ENCODE data around the gene DNASE2. TPM values are rescaled to one million over a fixed set of nuclear protein-coding genes. Genes with fewer than 3 reads are reported as not detected.
"Not testable (repeated sequence)": the region's sequence is repeated elsewhere in the genome, so short reads cannot be mapped to it uniquely, and the experiment has no call there.

Gene DNASE2
- total RNA-seq, 1 experiment from 2014 or later = 62.4 TPM

DNA sequence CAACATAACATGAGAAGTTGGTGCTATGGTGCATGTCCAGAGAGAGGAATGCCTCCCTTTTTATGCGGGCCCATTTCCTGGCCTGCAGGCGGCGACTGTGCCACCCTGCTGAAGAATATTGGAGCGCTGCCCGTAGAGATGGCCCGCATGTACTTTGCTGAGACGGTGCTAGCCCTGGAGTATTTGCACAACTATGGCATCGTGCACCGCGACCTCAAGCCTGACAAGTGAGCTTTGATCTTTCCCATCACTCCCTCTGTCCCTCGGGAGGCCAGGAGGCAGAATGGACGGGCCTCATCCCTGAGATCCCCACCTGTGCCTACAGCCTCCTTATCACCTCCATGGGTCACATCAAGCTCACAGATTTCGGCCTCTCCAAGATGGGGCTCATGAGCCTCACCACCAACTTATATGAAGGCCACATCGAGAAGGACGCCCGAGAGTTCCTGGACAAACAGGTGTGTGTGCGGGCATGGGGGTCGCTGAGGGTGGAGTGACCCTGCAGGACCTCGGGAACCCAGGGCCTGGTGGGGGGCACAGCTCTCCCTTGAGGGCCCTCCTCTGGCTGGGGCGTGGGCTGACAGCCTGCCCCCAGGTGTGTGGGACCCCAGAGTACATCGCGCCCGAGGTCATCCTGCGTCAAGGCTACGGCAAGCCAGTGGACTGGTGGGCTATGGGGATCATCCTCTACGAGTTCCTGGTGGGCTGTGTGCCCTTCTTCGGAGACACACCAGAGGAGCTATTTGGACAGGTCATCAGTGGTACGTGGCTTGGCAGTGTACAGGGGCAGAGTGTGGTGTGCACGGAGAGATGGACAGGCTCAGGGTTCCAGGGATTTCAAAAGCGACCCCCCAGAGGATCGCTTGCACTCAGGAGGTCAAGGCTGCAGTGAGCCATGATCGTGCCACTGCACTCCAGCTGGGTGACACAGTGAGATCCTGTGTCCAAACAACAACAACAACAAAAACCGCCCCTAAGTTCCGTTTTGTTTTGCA, 16.2 kb downstream of the DNASE2 start:
- no peak for DNase-seq (ENCODE audit: low read depth)

DNA sequence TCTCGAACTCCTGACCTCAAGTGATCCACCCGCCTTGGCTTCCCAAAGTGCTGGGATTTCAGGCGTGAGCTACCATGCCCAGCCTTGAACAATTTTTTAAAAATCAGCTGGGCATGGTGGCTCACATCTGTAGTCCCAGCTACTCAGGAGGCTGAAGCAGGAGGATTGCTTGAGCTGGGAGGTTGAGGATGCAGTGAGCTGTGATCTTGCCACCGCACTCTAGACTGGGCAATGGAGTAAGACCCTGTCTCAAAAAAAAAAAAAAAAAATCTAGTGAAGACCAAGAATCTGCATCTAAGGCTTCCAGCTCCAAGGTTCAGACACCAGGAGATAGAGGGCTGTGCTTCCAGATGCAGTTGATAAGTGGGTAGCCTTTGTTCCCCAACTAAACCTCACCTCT, 17.1 kb downstream of the DNASE2 start:
- DNase-seq (ENCODE audit: low read depth) = no peak

GRCh38 chr19:12859546-12859945, 21.7 kb downstream of the DNASE2 start:
- no peak for DNase-seq (ENCODE audit: low read depth)

DNA sequence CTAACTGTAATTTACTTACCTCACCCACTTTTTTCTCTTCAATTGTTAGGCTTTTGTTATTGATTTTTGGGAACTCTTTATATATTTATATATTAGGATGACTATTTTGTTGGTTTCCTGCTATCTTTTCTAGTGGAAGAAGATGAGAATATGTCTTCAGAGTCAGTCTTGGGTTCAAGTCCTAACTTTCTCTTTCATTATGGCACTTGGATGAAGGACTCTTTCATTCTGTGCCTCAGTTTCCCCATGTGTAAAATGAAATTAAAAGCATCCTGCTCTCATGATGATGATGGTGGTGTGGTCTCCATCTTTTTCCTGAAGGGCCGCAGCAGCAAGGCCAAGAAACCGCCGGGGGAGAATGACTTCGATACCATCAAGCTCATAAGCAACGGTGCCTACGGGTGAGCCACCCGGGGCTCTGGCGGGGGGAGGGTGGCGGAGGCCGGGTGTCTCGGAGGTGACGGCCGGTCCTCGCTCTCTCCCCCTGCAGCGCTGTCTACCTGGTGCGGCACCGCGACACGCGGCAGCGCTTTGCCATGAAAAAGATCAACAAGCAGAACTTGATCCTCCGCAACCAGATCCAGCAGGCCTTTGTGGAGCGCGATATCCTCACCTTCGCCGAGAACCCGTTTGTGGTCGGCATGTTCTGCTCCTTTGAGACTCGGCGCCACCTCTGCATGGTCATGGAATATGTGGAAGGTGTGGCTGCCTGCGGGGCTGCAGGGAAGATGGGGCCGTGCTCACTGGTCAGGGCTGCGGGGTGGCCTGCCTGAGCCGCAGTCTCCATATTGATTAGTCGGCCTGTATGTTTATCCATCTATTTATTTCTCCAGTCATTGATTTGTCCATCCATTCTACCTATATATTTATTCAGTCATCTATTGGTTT, 23.0 kb downstream of the DNASE2 start:
- no peak for DNase-seq (ENCODE audit: low read depth)

- no peak for DNase-seq (ENCODE audit: low read depth)
Measured at GRCh38 chr19:12856653-12857052, 24.6 kb downstream of the DNASE2 start.

GRCh38 chr19:12847159-12848139, 33.8 kb downstream of the DNASE2 start:
- peak; percentile 79 for DNase-seq (ENCODE audit: low read depth)

DNA sequence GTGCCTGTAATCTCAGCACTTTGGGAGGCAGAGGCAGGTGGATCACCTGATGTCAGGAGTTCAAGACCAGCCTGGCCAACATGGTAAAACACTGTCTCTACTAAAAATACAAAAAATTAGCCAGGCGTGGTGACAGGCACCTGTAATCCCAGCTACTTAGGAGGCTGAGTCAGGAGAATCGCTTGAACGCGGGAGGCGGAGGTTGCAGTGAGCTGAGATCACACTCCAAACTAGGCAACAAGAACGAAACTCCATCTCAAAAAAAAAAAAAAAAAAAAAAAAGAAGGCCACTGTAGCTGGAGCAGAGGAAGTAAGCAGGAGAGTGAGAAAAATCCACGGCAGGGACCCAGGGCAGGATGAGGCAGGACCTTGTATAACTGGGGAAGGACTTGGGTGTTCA, 34.6 kb downstream of the DNASE2 start:
- DNase-seq (ENCODE audit: low read depth) = not testable (repeated sequence)

GRCh38 chr19:12843999-12844732, 37.1 kb downstream of the DNASE2 start:
- no peak for DNase-seq (ENCODE audit: low read depth)

GRCh38 chr19:12843328-12843727, 37.9 kb downstream of the DNASE2 start:
- no peak for DNase-seq (ENCODE audit: low read depth)

DNA sequence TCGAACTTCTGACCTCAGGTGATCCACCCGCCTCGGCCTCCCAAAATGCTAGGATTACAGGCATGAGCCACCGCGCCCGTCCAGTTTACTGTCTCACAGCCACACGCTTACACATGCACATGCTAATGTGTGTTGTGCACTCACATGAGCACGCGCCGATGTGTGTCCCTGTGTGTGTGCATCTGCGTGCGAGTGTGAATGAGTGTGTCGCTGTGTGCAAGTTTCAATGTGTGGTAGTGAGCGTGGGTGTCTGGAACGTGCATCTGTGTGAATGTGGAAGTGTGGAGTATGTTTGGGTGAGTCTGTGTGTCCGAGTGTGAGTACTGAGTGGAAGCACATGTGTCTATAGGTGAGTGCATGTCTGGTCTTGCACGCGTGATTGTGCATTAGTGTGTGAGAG, 38.7 kb downstream of the DNASE2 start:
- DNase-seq (ENCODE audit: low read depth) = no peak

DNA sequence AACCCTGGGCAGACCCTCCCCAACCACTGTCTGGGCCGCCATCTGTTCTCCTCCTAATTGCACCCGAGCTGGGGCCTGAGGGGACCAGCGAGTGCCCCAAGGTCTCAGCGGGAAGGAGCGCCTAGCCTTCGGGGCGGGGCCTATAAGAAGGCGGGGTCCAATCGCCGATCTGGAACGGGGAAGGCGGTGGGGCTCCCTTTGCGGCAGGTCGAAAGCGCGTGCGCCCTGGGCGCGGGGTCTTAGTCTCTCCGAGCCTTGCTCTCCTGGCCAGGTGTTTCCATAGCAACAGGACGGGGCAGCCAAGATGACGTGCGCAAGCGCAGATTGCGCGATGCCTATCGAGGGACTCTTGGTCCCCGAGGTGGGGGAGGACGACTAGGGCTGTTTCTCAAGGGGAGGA, 40.2 kb downstream of the DNASE2 start:
- no peak for DNase-seq (ENCODE audit: low read depth)

DNA sequence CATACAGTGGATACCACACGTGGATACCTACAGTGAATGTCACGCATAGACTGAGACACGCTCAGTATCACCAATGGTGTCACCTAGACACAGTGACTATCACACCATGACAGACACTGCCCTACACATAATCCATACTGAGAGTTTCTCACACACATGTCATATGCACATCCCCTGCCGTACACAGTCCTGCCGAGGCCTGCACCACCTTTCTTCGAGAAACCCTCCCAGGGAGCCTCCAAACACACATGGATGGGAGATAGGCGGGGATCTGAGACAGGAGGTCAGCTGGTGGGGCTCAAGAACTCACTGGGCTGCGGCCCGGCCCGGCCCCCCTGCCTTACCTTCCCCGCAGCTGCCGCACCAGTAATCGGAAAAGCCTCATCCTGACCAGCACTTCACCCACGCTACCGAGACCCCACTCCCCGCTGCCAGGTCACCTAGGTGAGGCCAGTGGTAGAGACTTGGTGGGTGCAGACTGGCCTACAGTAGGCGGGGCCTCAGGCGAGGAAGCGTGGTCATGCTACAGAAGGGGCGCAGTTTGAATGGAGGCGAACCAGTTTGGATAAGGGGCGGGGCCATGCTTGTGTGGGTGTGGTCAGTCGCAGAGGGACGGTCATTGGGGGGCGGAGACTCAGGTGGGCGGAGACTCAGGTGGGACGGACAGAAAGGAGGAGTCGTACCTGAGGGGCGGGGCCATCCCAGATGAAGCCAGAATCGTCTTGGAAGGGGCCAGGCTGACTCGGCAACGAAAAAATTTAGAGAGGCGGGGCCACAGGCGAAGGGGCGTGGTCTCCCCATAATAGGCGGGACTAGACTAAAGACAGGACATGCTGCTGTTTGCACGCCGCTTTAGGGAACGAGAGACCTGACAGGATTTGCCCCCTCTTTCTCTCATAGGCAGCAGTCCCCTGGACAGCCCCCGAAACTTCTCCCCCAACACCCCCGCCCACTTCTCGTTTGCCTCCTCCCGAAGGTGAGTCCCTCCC, 40.9 kb downstream of the DNASE2 start:
- DNase-seq (ENCODE audit: low read depth) = peak; percentile 56

- no peak for DNase-seq (ENCODE audit: low read depth)
Measured at GRCh38 chr19:12838886-12839756, 42.1 kb downstream of the DNASE2 start.

DNA sequence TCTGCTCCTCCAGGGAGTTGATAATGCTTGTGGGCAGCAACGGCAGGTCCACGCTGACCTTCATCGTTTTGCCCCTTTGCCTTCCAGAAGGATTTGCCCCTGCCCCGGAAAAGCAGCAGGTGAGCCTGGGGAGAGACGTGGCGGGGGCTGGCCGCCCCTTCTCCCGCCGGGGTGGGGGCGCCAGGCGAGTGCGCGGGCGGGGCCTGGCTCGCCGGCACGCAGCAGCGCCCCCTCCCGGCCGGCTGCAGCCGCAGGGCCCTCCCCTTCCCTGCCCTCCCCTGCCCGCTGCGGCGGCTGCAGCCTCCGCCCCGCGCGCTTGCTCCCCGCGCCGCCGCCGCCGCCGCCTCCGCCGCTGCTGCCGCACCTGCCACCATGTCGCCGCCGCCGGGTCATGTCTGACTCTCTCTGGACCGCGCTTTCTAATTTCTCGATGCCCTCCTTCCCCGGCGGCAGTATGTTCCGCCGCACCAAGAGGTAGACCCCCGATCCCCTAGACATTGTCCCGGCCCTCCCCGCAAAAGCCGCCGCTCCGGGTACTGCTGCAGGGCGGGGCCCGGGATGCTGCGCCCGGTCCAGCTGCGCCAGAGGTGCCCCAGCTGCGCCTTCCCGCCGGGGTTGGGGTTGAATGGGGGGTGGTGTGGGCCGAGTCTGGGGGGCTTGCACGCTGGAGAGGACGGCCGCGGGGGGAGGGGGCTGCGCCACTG, 42.9 kb downstream of the DNASE2 start, which contains the start of gene MAST1:
Gene MAST1, plus strand, starts transcription at position 334 of the 704 bp plus-strand sequence. Its CDS starts 58 bp downstream, at position 392.
- no peak for DNase-seq (ENCODE audit: low read depth)

DNA sequence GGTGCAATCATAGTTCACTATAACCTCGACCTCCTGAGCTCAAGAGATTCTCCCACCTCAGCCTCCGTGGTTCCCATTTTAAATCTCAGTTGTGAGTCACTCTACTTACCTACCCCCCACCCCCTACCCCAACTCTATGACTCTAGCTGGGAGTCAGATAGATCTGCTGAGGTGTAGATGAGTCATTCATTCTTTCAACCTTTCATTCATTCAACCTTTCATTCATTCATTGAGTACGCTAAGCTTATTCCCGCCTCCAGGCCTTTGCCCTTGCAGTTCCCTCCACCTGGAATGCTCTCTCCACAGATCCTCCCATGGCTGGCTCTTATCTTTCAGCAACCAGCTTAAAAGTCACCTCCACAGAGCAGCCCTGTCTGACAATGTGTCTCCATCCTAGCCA, 44.0 kb downstream of the DNASE2 start:
- no peak for DNase-seq (ENCODE audit: low read depth)

DNA sequence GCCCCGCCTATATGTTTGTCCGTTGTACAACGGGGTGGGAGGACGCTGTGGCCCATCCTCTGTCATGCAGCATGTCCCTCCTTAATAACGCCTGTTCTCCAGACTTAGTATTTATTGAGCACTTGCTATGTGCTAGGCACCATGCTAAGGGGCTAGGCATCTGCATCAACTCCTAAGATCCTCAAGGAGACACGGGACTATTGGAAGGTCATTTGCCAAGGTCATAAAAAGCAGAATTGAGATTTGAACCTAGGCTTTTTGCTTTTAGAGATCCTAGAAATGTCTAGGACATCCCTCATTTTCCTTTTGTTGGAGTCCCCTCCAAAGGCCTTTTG, 44.8 kb downstream of the DNASE2 start:
- DNase-seq (ENCODE audit: low read depth) = no peak

DNA sequence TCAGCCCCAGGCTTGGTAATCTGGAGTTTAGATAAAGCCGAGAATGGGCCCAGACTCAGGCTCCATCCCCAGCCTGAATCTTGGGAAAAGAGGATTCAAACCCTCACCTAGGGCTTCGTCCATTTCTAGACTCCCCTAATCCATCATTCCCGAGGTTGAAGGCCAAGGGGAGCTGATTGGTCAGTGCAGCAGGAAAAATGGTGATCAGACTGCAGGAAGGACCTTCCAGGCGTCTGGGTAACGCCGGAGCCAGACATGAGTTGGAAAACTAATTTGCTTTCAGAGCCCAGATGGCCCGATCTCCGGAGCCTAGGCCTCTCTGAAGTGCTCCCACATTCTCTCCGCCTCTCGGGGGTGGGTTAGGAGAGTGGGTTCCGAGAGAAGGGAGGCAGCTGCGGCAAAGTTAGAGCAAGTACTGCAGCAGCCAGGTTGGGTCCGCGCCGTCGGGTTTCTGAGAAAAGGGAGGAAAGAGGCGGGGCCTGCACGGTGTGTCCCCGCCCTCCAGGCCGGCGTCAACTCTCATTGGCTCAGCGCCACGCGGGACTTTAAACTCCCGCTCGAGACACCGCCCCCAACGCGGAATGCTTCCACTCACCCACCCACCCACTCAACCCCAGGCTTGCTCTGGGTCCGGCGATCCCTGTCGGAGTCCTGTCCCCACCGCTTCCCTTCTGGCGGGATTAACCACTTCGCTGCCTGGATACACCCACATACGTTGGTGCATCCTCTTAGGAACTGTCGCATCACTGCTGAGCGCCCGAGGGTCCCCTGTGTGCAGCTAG, 46.1 kb downstream of the DNASE2 start:
- peak; percentile 35 for DNase-seq (ENCODE audit: low read depth)
